GM18858 (cell line): ENCODE measurements around the gene ABCF3.

Experiments used
- ATAC-seq: cut with Tn5 transposase; IDR thresholded peaks from one replicate; pipeline ENCODE4 v1.9.1; 2021; ENCODE audit not compliant: unreplicated experiment

The ABCF3 gene

GRCh38 chr3:184184546-184185230 lies 1.3 kb upstream of the ABCF3 start:
- no peak for ATAC-seq

DNA sequence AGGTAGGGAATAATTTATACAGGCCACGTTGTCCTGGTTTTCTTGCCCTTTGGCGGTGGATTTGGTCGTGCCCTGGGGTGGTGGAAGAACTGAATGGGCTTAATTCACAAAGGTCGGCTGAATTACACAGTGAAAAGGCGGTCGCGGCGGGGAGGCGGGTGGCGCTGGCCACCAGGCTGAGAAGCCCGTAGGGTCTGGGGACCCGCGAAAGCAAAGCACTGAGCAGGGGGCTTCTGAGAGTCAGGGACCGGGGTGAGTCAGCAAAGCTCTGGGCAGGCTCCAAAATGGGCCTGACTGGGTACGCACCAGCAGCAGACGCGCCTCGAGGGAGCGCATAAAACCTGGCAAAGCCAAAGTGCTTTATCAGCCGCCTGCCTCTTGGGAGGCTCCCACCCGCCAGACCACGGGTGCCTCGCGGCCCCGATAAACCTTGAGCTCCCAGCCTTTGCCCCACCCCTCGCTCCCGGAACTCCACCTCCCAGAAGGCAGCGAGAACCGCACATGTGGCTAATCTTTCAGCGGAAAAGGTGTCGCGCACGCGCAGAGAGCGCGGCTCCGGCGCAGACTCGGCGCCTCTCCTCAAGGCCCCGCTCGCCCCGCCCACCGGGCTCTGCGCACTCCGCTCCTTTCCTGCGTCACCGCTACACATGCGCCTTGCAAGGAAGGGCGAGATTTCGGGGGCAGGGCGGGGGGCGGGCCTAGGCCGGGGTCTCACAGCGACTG lies 377 bp upstream of the ABCF3 start:
- peak; percentile 84 for ATAC-seq

- ATAC-seq = no peak
These were observed 856 bp downstream of the ABCF3 start for GRCh38 chr3:184186902-184187207.

DNA sequence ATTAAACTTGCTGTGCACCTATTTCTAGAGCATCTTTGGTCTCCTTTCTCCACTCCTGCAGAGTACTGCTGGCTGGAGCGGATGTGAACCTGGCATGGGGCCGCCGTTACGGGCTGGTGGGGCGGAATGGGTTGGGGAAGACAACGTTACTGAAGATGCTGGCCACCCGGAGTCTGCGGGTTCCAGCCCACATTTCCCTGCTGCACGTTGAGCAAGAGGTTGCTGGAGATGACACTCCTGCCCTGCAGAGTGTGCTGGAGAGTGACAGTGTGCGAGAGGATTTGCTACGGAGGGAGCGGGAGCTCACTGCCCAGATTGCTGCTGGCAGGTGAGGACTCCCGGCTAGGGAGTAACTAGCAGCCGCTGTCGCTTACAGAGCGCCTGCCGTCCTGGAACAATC lies 2.1 kb downstream of the ABCF3 start:
- ATAC-seq = no peak

DNA sequence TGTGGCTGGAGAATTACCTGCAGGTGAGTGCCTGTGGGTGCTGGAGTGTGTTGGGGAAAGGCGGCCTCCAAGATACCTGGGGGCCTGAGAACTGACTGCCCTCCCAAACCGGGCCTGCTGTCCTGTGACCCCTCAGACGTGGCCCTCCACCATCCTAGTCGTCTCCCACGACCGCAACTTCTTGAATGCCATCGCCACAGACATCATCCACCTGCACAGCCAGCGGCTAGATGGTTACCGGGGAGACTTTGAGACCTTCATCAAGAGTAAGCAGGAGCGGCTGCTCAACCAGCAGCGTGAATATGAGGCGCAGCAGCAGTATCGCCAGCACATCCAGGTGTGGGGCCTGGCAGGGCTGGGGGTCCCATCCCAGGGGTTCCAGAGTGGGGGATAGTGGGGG lies 3.4 kb downstream of the ABCF3 start:
- no peak for ATAC-seq

DNA sequence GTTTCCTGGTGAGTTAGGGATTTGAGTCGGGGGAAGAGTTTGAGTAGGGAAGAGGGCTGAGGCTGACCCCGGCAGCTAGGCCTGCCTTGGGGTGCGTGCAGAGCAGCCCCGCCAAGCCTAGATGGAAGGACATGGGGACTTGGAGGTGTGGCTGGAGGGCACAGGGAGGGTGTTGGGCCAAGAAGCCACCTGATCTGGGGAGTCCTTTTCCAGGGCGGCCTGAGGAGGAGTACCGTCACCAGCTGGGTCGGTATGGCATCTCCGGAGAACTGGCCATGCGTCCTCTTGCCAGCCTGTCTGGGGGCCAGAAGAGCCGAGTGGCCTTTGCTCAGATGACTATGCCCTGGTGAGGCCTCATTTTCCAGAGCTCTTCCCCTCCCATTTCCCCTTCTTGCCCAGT lies 6.9 kb downstream of the ABCF3 start:
- no peak for ATAC-seq

DNA sequence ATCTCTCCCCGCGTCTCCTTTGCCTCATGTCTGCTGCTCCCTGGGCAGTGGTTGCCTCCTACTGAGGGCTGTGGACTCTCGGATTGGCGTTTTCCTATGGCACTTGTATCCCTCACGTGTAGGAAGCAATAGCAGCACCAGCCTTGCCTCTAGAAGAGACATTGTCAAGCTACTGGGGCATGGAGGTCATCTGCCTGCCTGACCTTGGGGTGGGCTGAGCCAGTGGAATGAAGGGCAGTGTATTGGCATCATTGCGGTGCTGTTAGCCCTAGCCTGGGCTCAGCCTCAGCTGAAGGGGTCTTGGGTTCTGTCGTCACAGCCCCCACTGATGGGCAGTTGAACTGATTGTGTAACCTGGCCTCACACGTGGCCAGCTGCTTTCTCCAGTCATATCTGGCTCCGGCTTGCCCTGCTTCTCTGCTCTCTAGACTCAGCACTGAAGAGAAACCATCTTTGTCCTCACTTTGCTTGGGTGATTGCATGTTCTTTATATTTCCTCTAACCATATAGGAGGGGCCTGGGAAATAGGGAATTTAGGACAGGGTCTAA lies 8.1 kb downstream of the ABCF3 start:
- ATAC-seq = no peak

- ATAC-seq = no peak
These were observed 10.5 kb downstream of the ABCF3 start for GRCh38 chr3:184196536-184196935.

GRCh38 chr3:184198509-184198908 lies 12.5 kb downstream of the ABCF3 start:
- no peak for ATAC-seq

DNA sequence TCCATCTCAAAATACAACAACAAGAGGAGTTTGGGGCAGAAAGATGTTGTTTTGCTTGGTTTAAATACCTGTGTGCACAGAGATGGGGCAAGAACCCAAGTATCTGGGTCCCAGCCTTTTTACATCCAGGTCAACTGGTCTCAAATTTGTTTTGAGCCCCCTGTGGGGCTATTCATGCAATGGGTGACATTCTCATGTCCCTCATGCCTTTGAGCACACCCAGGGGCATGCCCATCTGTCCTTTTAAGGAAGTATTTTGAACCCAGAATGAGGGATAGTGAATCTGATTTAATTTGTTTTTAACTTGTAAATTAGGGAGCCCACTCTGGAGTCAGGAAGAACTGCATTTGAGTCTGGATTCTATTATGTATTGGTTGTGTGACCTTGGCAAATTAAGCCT lies 14.8 kb downstream of the ABCF3 start:
- ATAC-seq = no peak

DNA sequence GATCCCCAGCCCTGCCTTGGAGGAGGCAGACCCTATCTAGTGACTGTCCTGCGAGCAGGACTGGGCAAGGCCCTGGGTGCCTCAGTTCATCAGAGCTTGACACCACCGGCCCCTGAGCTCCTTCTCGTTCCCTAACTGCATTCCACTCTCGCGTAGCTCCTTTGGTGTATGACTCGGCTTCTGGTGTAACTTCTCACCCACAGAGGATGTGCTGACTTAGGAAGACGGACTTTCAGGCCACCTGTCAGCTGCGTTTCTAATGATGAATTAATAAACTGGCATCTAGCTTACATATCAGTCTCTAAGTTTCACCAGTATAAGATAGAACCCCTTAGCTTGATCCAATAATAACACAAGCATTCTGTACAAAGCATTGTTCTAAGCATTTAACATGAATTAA lies 17.5 kb downstream of the ABCF3 start:
- ATAC-seq = no peak

DNA sequence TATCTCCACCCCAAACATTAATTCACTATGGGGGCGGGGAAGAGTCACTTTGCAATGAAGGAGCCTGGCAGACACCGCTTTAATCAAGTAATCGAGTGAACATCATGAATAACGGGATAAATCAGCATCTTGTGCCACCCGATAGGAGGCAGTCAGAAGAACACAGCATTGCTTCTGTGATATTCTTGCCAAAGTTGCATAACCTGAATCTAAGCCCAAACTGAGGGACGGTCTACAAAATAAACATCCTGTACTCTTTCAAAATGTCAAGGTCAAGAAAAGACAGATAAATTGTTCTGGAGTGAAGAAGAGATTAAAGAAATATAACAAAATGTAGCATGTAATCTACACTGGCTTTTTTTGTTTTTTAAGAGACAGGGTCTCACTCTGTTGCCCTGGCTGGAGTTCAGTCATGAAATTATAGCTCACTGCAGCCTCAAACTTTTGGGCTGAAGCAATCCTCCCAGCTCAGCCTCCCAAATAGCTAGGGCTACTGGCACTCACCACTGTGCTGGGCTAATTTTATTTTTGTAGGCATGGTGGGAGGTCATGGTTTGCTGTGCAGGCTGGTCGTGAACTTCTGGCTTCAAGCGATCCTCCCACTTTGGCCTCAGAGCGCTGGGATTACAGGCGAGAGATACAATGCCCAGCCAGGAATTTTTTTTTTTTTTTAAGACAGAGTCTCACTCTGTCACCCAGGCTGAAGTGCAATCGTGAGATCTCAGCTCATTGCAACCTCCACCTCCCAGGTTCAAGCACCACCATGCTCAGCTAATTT lies 23.3 kb downstream of the ABCF3 start:
- ATAC-seq = no peak

- ATAC-seq = no peak
These were observed 25.3 kb downstream of the ABCF3 start for GRCh38 chr3:184211297-184211696.

DNA sequence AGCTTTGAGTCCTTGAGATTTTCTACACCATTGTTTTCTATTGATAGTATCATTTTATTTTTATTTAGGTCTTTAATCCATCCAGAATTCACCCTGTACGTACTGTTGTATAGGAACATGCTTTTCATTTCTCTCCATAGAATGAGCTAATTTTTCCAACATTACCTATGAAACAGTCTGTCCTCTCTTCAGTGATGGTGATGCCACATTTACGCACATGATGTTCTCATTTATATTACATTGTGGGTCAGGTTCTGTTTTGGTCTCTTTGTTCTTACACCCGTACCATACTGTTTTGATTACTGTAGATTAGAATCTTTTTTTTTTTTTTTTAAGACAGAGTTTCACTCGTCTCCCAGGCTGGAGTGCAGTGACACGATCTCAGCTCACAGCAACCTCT lies 25.7 kb downstream of the ABCF3 start:
- no peak for ATAC-seq

- ATAC-seq = no peak
These were observed 32.8 kb downstream of the ABCF3 start for GRCh38 chr3:184218814-184219213.

DNA sequence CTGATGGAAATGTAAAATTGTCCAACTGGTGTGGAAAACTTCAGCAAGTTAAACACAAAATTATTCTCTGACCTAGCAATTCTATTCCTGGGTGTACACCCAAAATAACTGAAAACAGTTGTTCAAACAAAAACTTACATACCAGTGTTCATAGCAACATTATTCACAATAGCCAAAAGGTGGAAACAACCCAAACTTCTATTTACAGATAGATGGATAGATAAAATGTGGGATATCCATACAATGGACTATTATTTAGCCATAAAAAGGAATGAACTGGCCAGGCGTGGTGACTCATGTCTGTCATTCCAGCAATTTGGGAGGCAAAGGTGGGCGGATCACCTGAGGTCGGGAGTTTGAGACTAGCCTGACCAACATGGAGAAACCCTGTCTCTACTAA lies 36.5 kb downstream of the ABCF3 start:
- no peak for ATAC-seq

DNA sequence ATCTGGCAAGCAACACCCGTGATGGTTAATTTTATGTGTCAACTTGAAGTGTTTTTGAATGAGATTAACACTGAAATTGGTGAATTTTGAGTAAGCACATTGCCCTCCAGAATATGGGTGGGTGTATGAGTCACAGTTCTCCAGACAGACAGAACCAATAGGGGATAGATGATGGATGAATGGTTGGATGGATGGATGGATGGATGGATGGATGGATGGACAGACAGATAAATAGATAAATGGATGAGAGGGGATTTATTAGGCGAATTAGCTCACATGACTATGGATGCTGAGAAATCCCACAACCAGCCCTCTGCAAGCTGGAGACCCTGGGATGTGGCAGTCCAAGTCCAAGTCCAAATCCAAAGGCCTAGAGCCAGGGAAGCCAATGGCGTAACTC lies 37.9 kb downstream of the ABCF3 start:
- no peak for ATAC-seq

GRCh38 chr3:184227481-184227935 lies 41.5 kb downstream of the ABCF3 start:
- ATAC-seq = no peak

DNA sequence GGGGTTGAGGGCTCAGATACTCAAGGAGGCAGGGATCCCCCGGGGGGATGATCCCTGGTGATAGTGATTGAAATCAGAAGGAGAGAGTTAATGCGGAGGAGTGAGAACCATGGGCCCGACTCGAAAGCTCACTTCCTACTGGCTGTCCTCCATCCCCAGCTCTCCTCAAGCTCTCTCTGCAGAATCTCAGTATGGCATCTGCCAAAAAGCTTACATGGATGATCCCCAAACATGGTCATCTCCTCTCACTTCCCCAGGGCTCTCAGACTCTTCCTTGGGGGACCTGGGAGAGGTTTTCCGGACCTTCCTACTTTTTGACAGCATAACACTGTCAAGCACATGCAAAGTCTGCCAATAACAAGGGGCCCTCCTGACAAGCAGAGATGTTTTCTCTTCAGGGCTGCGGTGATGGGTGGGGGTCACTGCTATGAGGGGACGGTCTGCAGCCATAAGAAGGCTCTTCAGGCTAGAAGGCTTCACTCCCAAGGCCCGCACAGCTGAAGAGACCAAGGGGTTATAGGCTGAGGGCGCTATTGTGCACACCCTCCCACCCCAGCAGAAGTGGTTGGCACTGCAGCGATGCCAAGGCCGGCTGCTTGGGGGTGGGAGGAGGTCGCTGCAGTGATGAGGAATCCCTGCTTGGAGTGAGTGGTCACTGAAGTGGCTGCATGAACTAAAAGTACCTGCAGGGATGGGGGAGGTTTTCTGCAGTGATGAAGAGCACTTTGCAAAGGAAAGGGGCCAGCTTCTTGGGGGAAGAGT lies 42.6 kb downstream of the ABCF3 start:
- ATAC-seq = no peak

GRCh38 chr3:184229394-184230080 lies 43.5 kb downstream of the ABCF3 start, which contains the start of gene VWA5B2:
Gene VWA5B2, plus strand, starts transcription at chr3:184229585. Its CDS starts 944 bp downstream, at chr3:184230529.
- peak; percentile 68 for ATAC-seq
